HL-60/S4 treated with phorbol 12-myristate 13-acetate at 8.2 ng/mL for 4 days and 3 days (cell line): ENCODE data around the gene PRDM2.

Source experiments
- in situ Hi-C: fragments of 300-500 bp; cut with MboI; formaldehyde crosslinking; loops from 2 replicates; pipeline ENCODE4 v1.15.0; 2022; ENCODE audit warnings: low sequenced_read_pairs

The PRDM2 gene

DNA sequence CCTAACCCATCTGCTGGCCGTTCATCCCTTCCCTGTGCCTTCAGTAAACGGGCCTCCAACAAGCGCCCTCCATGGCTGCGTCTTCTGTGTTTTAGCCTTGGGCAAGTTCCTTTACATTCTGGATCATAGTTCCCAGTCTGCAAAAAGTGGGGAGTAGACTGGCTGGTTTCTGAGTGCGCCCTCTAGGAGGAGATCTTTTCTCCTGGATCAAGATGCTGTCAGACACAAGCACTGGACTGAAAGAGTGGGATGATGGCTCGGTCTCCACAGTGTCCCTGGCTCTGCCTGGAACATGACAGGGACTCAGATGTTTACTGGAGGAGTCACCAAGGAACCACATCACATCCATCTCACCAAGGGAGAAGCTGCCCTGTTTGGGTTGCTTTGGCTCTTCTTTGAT, 88.8 kb downstream of the PRDM2 start:
- in situ Hi-C loops: no loop called here

DNA sequence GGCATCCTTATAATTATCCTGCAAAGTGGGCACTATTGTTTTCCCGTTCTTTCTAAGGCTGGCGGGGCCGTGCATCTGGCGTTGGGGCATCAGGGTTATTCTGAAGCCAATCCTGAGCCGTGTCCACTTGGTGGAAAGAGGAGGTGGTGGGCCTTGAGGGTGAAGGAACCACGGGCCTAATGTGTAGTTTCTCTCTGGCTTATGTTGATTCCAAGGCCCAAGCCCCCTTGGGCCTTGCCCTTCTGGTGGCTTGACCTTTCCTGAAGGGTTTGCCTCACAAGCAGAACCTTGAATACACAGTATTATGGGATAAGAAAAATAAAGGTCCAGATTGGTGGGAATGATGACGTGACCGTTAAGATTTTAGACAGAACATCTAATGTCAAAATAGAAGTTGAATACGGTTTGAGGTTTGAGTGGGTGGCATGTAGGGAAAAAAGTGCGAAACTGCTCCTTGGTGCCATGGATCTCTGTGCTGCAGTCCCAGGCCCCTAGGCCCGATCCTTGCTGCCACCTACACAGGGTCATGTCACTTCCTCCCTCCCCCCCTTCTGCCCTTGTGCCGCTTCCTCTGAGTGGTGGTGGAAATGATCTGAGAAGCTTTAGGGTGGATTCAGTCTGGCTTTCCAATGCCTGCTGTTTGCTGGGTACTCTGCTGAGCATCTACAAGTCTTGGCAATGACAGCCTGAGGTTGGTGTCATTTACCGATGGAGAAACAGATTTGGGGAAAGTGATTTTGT, 90.5 kb downstream of the PRDM2 start:
- in situ Hi-C loops: no loop called here

DNA sequence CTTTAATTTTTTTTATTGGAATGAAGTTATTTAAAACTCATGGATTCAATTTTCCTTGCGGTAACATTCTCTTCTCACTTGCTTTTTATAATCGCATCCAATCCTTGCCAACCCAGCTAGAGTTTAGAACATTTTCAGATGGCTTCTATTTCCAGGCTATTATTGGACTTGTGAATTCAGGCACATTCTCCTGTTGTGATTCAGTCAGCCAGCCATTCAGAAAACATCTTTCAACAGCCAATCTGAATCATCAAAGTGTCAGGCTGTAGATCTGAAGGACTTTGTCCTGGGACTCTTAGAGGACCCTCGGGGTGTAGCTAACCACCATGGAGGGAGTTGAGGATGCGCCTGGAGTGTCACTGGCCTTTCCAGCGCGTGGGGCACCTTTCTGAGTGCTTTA, 92.4 kb downstream of the PRDM2 start:
- in situ Hi-C loops: no loop called here

DNA sequence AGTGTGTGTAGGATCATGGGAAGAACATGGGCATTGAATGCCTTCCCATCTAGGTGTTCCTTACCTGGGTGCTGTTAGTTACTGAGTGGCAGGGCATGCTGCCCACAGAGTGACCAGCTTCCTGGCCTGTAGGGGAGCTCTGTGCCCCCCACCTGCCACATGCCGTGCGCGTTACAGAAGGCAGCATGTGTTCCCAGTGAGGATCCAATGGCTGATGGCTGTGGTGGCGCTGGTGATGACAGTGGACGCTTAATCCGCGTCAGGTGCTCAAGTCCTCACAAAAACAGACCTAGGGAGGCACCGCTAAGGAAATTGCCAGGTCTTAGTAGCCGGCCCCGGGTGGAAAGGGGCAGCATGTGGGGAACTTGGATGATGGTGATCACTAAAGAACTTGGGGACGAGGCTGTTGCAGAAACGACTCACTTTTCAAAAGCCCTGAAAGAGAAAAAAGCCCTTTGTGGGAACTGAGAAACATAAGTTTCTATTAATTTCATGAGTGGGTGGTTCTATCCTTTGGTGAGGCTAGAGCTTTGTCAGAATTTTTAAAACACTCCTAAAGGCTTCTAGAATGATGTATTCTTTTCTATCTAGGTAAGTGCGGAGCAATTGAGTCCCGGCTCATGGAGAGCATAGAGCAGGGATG, 93.2 kb downstream of the PRDM2 start:
- in situ Hi-C loops: no loop called here

DNA sequence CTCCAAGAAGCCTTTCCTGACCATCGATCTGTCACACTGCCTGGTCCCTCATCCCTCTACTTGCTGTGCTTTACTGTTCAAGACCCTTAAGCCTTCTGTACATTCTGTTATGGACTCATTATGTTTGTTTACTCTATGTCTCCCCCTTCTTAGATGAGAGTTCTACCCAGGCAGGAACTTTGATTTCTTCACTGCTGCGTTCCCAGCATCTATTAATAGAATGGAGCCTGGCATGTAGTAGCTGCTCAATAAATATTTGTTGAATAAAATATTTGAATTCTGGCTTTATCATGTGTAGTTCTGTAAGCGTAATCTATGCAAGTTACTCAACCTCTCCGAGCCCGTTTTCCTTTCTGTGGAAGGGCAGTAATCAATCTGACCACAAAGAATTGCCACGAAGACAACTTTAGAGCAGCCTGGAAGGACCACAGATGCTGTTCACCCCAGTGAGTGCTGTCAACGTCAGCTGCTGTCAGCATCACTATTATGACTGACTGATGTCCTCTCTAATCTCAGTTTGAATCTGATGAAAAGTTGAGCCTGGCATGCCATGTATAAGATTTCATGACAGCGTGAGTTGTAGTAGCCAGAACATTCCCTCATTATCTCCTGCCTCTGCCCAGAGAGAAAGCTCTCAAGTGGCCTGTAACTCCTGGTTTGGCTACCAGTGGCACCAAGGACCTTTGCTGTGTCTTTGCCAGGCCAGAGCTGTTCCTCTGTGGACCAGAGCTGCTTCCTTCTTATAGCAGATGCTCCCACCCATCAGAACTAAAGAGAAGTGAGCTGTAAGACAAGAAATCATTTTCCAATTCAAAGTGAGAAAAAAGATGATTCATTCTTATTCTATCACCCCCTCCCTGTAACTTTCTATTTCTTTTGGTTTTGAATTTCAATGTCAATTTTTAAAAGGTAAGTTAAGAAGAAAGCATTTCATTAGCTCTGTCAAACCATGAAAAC, 94.5 kb downstream of the PRDM2 start:
- in situ Hi-C loops: no loop called here

DNA sequence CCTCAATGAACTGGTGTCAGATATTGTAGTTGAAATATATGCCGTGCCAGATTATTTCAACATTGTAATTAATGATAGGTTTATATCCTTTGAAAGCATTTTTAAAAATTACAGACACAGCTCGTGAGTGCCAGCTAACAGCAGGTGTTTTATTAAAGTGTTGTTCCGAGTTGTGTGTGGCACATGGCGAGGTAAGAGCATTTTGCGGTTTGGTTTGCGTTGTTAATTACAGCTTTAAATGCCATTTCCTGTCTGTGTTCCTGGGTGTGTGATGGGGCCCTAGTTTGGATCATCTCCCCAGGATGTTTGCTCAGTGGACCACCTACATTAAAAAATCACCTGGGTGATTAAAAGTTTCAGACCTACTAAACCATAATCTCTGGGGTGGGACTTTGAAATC, 97.4 kb downstream of the PRDM2 start:
- in situ Hi-C loops: no loop called here

DNA sequence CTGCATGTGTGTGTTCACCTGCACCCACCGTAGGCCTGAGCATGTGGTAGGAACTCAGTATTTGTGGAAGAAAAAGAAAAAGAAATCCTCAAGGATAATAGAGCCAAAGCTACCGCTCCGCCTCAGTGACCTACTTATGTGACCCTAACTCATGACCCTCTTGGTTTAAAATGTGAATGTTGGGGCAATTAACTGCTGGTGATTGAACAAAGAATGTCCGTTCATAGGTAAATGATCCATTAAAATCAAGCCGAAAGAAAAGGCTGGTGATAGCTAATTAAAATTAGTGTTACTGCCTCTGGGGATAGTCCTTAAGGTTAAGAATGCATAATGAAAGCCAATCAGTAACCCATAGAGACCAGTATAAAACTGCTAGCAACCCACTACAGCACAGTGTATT, 98.1 kb downstream of the PRDM2 start:
- in situ Hi-C loops: no loop called here

DNA sequence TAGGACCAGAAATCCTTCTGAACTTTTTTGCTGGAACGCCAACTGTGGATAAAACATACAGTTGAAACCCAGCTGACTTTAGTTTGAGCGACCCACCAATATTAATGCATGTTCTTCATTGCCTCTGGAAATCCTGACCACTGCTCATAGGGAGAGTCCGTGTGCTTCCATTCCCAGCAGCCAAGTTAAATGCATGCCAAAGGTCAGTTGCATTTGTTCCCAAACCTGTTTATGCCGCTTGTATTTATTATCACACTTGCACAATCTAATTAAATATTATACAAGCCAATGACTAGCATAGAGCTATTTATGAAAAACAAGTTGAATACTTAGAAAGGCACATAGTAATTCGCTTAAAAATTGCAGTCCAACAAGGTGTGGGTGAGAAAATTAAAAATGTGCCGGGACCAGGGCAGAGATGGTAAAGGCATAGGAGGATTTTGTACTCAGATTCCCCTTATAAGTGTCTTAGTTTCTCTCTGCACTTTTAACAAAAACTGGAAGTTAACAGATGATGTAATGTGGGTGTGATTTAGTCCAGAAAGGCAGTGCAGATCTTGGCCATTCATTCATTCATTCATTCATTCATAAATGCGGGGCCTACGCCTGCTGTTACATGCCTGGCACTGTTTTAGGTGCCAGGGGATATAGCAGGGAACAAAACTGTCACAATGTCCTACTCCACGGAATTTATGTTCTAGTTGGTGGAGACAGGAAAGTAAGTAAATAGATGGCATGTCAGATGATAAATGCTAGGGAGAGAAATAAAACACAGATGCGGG, 99.7 kb downstream of the PRDM2 start:
- in situ Hi-C loops: no loop called here

DNA sequence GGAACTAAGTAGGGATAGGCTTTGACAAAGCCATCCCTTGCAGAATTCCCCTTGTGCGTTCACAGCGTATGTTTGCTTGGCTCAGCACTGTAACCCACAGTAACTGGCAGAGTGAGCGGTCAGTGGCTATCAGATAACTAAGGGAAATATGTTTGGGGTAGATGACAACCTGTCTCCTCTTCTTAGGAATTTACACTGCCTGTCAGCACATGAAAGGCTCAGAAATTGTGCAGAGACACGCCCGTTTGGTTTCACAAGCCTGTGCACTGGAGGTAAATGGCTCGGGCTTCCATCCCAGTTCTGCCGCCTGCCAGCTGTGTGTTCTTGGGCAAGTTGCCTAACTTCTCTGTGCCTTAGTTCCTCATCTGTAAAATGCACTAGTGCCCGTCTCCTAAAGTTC, 101.2 kb downstream of the PRDM2 start:
- in situ Hi-C loops: no loop called here

DNA sequence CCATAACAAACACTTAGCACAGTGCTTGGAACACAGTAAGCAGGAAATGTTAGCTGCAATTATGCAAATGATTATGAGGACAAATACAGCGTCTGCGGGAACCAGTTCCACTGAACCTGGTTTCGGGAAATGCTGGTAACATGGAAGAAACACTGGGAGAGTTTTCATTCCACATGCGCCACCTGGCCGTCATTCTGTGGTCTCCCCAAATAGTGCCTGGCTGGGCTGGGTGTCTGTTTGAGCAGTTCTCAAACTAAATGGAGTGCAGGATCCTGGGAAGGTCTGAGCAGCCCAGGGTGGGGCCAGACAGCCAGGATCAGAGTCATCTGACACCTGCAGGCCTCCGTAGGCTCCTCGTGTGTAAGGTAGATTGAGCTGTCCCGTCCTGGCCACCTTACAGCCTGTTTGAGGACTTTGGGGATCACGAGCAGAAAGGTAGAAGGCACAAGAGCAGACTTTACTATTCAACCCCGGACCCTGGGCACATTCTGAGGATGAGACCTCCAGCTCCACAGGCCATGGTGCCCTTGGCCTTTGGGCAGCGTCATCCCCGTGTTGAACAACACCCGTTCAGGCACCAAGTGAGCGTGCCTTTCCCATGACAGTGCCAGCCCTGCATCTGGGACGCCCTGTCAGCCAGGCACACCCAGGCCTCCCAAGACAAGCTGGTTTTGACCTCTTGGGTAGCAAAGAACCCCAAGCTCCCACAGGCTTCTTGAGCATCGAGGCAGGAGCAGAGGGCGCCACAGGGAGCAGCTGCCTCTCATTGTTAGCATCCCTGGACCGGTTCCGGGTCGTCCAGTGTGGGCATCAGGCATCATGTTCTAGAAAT, 101.9 kb downstream of the PRDM2 start:
- in situ Hi-C loops: no loop called here

DNA sequence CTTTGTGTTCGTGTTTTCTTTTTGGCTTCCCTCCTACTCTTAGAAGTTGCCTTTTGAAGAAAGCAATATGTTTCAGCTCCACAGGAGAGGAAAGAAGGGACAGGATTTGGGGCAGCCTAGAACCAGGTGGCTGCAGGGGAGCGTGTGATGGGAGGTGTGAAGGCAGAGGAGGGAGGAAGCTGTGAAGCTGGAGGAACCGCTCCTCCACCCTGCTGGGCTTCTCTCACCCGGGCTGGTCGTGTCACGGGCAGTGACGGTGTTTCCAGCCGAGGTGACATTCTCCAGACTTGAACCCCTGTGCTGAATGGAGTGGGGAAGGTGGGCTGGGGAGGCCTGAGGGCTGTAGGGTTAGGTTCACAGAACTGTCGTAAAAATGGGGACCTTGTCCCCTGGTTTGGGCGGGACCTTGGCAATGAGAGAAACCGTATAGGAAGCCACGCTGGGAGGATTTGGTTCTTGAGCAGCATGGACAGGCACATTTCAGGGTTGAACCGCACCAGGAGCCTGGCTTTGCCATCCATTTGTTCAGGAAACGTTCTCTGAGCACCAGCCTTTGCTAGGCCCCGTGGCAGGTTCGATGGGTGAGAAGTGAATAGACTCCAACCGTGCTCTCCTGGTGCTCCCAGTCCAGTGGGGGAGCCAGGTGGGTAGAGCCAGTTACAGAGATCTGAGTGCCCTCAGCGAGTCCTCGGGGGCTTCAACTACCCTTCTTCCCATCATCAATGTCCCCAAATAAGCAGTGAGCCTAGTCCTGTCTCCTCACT, 103.0 kb downstream of the PRDM2 start:
- in situ Hi-C loops: no loop called here

DNA sequence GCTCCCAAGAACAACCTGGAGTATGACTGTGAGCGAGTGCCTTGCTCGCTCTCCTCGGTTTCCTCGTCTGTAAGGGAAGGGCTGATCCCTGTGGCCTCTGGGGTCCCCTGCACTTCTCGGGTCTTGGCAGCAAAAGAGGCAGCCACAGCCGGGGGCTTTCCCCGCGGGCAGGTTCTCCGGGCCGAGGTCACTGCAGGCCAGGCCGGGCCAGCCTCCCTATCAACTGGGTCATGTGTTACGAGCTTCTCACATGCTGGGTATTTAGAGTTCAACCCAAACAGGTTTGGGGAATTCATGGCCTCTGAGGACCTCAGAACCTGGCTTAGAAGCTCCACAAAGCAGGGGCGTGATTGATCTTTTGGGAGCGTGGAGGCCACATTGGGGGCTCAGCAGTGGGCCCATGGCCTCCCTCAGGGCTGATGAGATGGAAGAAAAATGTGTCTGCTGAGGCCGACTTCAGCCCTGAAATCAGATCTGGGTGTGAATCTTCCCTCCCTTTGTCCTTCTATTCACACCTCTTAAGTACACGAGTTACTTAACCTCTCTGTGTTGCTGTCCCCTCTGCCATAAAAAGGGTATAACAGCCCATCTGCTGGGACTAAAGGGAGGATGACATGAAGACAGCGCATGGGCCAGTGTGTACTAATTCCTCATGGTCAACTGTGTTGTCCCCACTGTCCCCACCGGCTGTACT, 103.7 kb downstream of the PRDM2 start:
- in situ Hi-C loops: no loop called here

DNA sequence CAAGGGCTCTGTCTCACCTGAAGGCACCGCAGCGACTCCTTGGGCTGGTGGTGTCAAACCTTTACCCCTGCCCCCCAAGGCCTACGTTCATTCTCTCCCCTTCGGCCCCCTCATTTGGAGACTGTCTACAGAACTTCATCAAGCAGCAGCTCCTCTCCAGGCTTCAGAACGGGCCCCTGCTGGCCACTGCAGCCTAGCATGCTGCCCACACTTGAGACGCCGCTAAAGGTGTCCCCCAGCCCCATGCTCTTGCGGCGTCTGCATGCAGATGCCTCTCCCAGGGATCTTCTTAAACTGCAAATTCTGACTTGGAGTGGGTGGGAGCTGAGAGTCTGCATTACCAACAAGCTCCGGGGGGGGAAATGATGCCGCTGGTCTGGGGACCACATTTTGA, 104.2 kb downstream of the PRDM2 start:
- in situ Hi-C loops: no loop called here

DNA sequence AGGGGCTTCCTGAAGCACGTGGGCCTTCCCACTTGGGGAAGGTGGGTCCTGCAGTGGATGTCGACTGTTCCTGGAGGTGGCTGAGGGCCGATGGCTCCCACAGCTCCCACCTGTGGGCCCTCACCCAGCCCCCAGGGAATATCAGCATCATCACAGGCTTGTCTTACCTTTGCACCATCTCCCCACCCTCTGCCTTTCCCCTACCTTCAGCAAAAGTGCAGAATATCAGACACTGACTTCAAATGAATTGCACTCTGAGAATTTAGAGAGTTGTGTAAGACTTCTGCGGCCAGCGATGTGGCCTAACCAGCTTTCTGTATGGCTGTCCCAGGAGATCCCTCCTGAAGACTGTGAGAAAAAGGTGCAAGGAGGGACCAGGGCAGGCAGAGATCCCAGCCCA, 105.4 kb downstream of the PRDM2 start:
- in situ Hi-C loops: no loop called here

DNA sequence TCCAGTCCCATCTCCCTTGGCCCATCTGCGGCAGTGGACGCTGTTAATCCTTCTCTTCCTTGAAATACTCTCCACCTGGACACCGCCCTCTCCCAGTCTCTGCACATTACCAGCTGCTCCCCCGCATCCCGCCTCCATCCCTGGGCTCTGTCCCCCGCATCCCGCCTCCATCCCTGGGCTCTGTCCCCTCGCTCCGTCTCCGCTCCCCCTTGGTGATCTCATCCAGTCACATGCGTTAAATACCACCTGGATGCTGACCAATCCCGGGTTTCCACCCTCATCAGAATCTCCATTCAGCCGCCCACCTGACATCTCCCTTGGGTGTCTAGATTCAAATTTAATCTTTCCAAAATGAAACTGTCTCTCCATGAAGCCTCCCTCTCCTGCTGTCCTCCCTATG, 106.1 kb downstream of the PRDM2 start:
- in situ Hi-C loops: no loop called here

DNA sequence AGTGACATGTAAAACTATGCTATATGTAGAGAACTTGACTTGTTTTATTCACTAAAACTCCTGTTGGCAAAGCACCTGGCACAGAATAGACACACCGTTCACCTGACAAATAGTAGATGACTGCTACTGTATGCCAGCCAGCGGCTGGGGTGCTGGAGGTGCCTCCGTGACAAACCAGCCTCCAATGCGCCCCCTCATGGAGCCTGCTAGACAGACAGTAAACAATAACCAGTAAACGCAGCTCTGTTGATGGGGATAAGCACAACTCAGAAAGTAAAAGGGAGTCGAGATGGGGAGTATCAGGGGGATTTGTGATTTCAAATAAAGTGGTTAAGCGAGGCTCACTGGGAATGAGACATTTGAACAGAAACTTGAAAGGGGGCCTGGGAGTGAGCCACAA, 107.2 kb downstream of the PRDM2 start:
- in situ Hi-C loops: no loop called here

DNA sequence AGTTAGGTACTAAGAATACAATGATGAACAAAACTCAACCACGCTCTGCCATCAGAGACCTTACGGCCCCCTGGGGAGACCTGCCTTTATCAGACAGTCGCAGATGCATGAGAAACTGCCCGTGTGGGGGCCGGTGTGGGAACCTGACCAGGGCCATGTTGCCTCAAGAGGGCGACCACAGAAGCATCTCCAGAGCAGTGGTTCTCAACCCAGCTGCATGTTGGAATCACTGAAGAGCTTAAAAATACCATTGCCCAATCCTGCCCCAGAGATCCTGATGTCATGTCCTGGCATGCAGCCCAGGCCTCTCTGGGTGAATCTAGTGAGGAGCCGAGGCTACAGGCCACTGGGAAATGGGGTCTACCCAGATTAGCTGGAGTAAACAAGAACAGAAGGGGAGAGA, 108.7 kb downstream of the PRDM2 start:
- in situ Hi-C loops: no loop called here

DNA sequence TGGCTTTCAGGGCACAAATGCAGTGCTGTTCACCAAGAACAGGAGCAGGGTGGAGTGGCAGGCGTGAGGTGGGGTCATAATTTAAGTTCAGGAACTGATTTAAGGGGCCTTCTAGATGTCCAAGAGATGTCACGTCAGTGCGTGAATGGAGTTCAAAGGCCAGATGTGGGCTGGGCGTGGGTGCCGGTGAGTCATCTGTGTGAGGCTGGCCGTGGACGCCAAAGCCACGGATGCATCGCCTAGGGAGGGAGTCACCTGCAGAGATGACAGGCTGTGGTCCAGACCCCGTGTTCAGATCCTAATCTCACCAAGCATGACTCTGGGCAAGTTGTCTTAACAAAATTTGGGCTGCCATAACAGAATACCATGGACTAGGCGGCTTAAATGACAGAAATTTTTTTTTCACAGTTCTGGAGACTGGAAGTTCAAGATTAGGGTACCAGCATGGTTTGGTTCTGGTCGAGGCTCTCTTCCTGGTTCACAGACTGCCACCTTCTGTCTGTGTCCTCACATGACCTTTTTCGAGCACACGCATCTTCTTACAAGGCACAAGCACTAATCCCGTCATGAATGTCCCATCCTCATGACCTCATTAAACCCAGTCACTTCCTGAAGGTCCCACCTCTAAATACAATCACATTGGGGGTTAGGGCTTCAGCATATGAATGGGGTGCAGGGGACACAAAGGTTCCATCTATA, 109.6 kb downstream of the PRDM2 start:
- in situ Hi-C loops: no loop called here
